ENCODE data around the gene GPC6.

- TF ChIP-seq, protein P1, sequence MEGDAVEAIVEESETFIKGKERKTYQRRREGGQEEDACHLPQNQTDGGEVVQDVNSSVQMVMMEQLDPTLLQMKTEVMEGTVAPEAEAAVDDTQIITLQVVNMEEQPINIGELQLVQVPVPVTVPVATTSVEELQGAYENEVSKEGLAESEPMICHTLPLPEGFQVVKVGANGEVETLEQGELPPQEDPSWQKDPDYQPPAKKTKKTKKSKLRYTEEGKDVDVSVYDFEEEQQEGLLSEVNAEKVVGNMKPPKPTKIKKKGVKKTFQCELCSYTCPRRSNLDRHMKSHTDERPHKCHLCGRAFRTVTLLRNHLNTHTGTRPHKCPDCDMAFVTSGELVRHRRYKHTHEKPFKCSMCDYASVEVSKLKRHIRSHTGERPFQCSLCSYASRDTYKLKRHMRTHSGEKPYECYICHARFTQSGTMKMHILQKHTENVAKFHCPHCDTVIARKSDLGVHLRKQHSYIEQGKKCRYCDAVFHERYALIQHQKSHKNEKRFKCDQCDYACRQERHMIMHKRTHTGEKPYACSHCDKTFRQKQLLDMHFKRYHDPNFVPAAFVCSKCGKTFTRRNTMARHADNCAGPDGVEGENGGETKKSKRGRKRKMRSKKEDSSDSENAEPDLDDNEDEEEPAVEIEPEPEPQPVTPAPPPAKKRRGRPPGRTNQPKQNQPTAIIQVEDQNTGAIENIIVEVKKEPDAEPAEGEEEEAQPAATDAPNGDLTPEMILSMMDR (IDR thresholded peaks at IDR 0.05), result no peak
- no peak for TF ChIP-seq EZH2 (IDR thresholded peaks at IDR 0.05; ENCODE audit: borderline replicate concordance, insufficient read depth, low read depth, low read length, poor library complexity, severe bottlenecking)
Measured at GRCh38 chr13:94232956-94233355, 1006.3 kb downstream of the GPC6 start.

Measured in B cell (primary cell).